K562 (cell line): ENCODE measurements around the gene SLC25A11. TPM values are rescaled to one million over a fixed set of nuclear protein-coding genes. Genes with fewer than 3 reads are reported as not detected.

ENCODE experiments used
- ARHGAP35 ChIP-seq: fragments of 450-650 bp; IDR thresholded peaks from 2 replicates; pipeline ENCODE4 v1.6.1; 2018; ENCODE audit not compliant: partially characterized antibody
- CHD1 ChIP-seq: fragments of 200-600 bp; sonication (generic); IDR thresholded peaks from one replicate; pipeline ENCODE4 v1.6.1; 2012; ENCODE audit warnings: mild to moderate bottlenecking, moderate library complexity, low read length, inconsistent platforms
- E2F3 ChIP-seq: fragments of 250-450 bp; sonication (Bioruptor Pico); IDR thresholded peaks from 2 replicates; pipeline ENCODE4 v1.4.0; 2020; ENCODE audit warnings: mild to moderate bottlenecking
- GTF2E2 ChIP-seq: fragments of 200-800 bp; sonication (Bioruptor generic); IDR thresholded peaks from 2 replicates; pipeline ENCODE4 v1.6.1; 2016; ENCODE audit warnings: missing genetic modification characterization, missing compliant biosample characterization
- MECOM ChIP-seq: fragments of 250-450 bp; sonication (Bioruptor Pico); IDR thresholded peaks from 2 replicates; pipeline ENCODE4 v1.8.0; 2022; ENCODE audit warnings: inconsistent platforms
- MTF1 ChIP-seq: fragments of 250-450 bp; sonication (Bioruptor Pico); IDR thresholded peaks from 2 replicates; pipeline ENCODE4 v1.9.0; 2021; ENCODE audit warnings: moderate library complexity, mild to moderate bottlenecking, inconsistent platforms, borderline replicate concordance
- NFATC3 ChIP-seq: fragments of 450-650 bp; IDR thresholded peaks from 2 replicates; pipeline ENCODE4 v1.6.1; 2017; ENCODE audit warnings: mild to moderate bottlenecking
- POLR2A ChIP-seq: fragments of 450-650 bp; conservative IDR thresholded peaks from 2 replicates; pipeline ENCODE4 v1.6.1; 2016
- RBFOX2 ChIP-seq: fragments of 200-400 bp; formaldehyde crosslinking; IDR thresholded peaks from 2 replicates; pipeline ENCODE4 v1.6.1; 2017; ENCODE audit warnings: low read depth, mild to moderate bottlenecking, low read length, moderate library complexity
- SAP30 ChIP-seq: fragments of 200-600 bp; sonication (generic); IDR thresholded peaks from 2 replicates; pipeline ENCODE4 v1.6.1; 2012; ENCODE audit warnings: borderline replicate concordance, low read depth, mild to moderate bottlenecking, moderate library complexity, low read length, control low read depth, inconsistent platforms; ENCODE audit not compliant: insufficient read depth, poor library complexity, severe bottlenecking
- SMARCB1 ChIP-seq: IDR thresholded peaks from 2 replicates; pipeline ENCODE4 v1.6.1; 2011; ENCODE audit warnings: improper control_type of control experiment, low read depth; ENCODE audit not compliant: insufficient read length
- ZKSCAN1 ChIP-seq: fragments of 150-350 bp; IDR thresholded peaks from 2 replicates; pipeline ENCODE4 v1.6.1; 2016; ENCODE audit warnings: low read depth, low read length
- ZKSCAN3 ChIP-seq: fragments of 250-450 bp; sonication (Bioruptor Pico); IDR thresholded peaks from 2 replicates; pipeline ENCODE4 v1.4.0; 2020
- ZNF707 ChIP-seq: fragments of 250-450 bp; sonication (Bioruptor Pico); conservative IDR thresholded peaks from 2 replicates; pipeline ENCODE4 v1.8.0; 2022; ENCODE audit warnings: inconsistent platforms, mild to moderate bottlenecking, moderate library complexity
- ZSCAN32 ChIP-seq: fragments of 450-650 bp; formaldehyde crosslinking; IDR thresholded peaks from 2 replicates; pipeline ENCODE4 v1.4.0; 2020; ENCODE audit warnings: mild to moderate bottlenecking, moderate library complexity
- polyA plus RNA-seq, 8 experiments: library from polyadenylated mRNA; depleted of rRNA in 4 of 8; stranded (reverse) in 5 of 8; unstranded in 3 of 8; fragments of >200 nt; fragmentation: Nextera tagmentation in 2 of 8; fragmentation: Illumina TruSeq in 1 of 8; extraction: Ambion mirVana in 2 of 8; extraction: Trizol in 1 of 8; gene quantifications; 2 replicates each; pipeline versions ENCODE4 v1.2.1 to v1.2.3, GENCODE V29; 2011 to 2014; ENCODE audit warnings: inconsistent platforms in 1 of 8, missing spikeins in 1 of 8
- total RNA-seq, 7 experiments: library from RNA; depleted of rRNA in 6 of 7; stranded (reverse); fragments of >200 nt in 6 of 7; fragmentation: Illumina TruSeq in 2 of 7; extraction: Trizol in 2 of 7; gene quantifications; 2 replicates each; pipeline versions ENCODE4 v1.2.1 to v1.2.3, GENCODE V29; 2011 to 2021; ENCODE audit warnings: low replicate concordance in 1 of 7
- TF ChIP-seq, protein P1 (sequence below): sonication (generic); formaldehyde crosslinking; IDR thresholded peaks from 2 replicates; pipeline ENCODE4 v1.8.0; 2022; ENCODE audit warnings: missing genetic modification reagents, mild to moderate bottlenecking, borderline replicate concordance
- TF ChIP-seq, protein P2 (sequence below): fragments of 450-650 bp; formaldehyde crosslinking; IDR thresholded peaks from 2 replicates; pipeline ENCODE4 v1.4.0; 2020; ENCODE audit warnings: mild to moderate bottlenecking, moderate library complexity
- TF ChIP-seq, protein P3 (sequence below): sonication (generic); formaldehyde crosslinking; IDR thresholded peaks from 2 replicates; pipeline ENCODE4 v1.8.0; 2022; ENCODE audit warnings: mild to moderate bottlenecking, missing genetic modification reagents
- TF ChIP-seq, protein P4 (sequence below), 2 experiments: fragments of 250-450 bp in 1 of 2; fragments of 450-650 bp in 1 of 2; sonication (Bioruptor Pico) in 1 of 2; IDR thresholded peaks; 2 replicates each; pipeline versions ENCODE4 v1.6.1 to v1.8.0; 2016 to 2021; ENCODE audit warnings: mild to moderate bottlenecking in 2 of 2, moderate library complexity in 2 of 2, missing compliant biosample characterization in 1 of 2, missing genetic modification characterization in 1 of 2
- TF ChIP-seq, protein P5 (sequence below): fragments of 450-650 bp; formaldehyde crosslinking; IDR thresholded peaks from 2 replicates; pipeline ENCODE4 v1.4.0; 2022; ENCODE audit warnings: missing genetic modification characterization
- TF ChIP-seq, protein P6 (sequence below): fragments of 200-800 bp; sonication (Bioruptor generic); IDR thresholded peaks from 2 replicates; pipeline ENCODE4 v1.6.1; 2017; ENCODE audit warnings: missing genetic modification characterization, missing compliant biosample characterization

Gene SLC25A11
- total and polyA plus RNA-seq, 9 of the 15 experiments (the other 6 are each of a cell fraction or from before 2014, with no cell fraction given), result 3.1 to 56.7 (median 32.9) TPM

DNA sequence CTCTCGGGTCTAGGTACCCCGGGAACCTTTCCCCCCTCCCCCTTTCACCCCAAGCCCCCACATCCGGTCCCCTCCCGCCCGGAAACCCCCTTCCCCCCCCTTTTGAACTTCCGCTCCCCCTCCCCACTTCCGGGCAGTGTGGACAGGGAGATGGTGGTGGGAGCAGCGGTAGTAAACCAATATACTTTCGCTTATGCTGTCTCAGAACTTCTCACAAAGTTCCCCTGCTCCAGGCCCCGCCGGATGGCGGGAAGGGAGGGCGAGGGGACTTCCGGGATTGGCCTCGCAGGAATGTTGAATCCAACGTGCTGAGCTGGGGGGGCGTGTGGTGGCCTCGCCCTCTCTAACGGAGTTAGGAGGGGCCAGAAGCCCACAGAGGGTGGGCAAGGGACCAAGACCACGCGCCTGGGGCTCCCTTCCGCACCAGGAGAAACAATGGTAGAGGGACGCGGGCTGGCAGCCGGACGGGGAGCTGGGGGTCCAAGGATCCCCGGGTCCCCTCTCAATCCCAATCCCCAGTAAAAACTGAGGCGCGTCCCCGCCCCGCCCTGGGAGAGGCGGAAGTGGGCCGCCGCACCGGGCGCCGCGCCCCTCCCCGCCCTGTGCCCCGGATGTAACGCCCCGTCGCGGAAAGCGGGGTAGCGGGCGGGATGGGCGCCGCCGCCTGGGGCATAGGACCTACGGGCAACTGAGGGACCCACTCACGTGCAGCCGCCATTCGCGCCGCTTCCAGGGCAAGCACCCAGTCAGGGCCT lies 7.7 kb upstream of the SLC25A11 start (continued):
- TF ChIP-seq, protein P1, sequence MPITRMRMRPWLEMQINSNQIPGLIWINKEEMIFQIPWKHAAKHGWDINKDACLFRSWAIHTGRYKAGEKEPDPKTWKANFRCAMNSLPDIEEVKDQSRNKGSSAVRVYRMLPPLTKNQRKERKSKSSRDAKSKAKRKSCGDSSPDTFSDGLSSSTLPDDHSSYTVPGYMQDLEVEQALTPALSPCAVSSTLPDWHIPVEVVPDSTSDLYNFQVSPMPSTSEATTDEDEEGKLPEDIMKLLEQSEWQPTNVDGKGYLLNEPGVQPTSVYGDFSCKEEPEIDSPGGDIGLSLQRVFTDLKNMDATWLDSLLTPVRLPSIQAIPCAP (CRISPR knock-in tag), result no peak
- TF ChIP-seq POLR2A (no peak; the same call in none of the 2 replicates), NFATC3 (no peak), SMARCB1 (no peak), MTF1 (CRISPR knock-in tag) (no peak), CHD1 (peak; percentile 52), ARHGAP35 (no peak), ZKSCAN1 (no peak), GTF2E2 (tag) (no peak), ZNF707 (CRISPR knock-in tag) (no peak), SAP30 (no peak), MECOM (CRISPR knock-in tag) (no peak), RBFOX2 (peak; percentile 95), ZSCAN32 (CRISPR knock-in tag) (no peak), E2F3 (no peak), ZKSCAN3 (CRISPR knock-in tag) (no peak)
- TF ChIP-seq, protein P2, sequence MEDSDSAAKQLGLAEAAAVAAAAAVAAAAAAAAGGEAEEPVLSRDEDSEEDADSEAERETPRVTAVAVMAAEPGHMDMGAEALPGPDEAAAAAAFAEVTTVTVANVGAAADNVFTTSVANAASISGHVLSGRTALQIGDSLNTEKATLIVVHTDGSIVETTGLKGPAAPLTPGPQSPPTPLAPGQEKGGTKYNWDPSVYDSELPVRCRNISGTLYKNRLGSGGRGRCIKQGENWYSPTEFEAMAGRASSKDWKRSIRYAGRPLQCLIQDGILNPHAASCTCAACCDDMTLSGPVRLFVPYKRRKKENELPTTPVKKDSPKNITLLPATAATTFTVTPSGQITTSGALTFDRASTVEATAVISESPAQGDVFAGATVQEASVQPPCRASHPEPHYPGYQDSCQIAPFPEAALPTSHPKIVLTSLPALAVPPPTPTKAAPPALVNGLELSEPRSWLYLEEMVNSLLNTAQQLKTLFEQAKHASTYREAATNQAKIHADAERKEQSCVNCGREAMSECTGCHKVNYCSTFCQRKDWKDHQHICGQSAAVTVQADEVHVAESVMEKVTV (CRISPR knock-in tag), result no peak
- TF ChIP-seq, protein P3, sequence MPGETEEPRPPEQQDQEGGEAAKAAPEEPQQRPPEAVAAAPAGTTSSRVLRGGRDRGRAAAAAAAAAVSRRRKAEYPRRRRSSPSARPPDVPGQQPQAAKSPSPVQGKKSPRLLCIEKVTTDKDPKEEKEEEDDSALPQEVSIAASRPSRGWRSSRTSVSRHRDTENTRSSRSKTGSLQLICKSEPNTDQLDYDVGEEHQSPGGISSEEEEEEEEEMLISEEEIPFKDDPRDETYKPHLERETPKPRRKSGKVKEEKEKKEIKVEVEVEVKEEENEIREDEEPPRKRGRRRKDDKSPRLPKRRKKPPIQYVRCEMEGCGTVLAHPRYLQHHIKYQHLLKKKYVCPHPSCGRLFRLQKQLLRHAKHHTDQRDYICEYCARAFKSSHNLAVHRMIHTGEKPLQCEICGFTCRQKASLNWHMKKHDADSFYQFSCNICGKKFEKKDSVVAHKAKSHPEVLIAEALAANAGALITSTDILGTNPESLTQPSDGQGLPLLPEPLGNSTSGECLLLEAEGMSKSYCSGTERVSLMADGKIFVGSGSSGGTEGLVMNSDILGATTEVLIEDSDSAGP, result no peak
- TF ChIP-seq, protein P4, sequence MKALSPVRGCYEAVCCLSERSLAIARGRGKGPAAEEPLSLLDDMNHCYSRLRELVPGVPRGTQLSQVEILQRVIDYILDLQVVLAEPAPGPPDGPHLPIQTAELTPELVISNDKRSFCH (CRISPR knock-in tag; IDR thresholded peaks at IDR 0.05), result no peak
- TF ChIP-seq, protein P4 (tag; IDR thresholded peaks at IDR 0.05), result no peak
- TF ChIP-seq, protein P5, sequence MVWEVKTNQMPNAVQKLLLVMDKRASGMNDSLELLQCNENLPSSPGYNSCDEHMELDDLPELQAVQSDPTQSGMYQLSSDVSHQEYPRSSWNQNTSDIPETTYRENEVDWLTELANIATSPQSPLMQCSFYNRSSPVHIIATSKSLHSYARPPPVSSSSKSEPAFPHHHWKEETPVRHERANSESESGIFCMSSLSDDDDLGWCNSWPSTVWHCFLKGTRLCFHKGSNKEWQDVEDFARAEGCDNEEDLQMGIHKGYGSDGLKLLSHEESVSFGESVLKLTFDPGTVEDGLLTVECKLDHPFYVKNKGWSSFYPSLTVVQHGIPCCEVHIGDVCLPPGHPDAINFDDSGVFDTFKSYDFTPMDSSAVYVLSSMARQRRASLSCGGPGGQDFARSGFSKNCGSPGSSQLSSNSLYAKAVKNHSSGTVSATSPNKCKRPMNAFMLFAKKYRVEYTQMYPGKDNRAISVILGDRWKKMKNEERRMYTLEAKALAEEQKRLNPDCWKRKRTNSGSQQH (CRISPR knock-in tag), result no peak
- TF ChIP-seq, protein P6, sequence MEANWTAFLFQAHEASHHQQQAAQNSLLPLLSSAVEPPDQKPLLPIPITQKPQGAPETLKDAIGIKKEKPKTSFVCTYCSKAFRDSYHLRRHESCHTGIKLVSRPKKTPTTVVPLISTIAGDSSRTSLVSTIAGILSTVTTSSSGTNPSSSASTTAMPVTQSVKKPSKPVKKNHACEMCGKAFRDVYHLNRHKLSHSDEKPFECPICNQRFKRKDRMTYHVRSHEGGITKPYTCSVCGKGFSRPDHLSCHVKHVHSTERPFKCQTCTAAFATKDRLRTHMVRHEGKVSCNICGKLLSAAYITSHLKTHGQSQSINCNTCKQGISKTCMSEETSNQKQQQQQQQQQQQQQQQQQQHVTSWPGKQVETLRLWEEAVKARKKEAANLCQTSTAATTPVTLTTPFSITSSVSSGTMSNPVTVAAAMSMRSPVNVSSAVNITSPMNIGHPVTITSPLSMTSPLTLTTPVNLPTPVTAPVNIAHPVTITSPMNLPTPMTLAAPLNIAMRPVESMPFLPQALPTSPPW (CRISPR knock-in tag), result peak; percentile 95
